H9 (cell line): Measurements from ENCODE around the gene NUDCD2. TPM values are rescaled to one million over a fixed set of nuclear protein-coding genes. Genes with fewer than 3 reads are reported as not detected.

Experiments
- DNase-seq: peaks from one replicate; pipeline ENCODE4 v3.0.0-alpha.2; 2017
- H2AFZ ChIP-seq: one replicate; pipeline ENCODE4 v1.6.1; 2013; ENCODE audit warnings: mild to moderate bottlenecking, low read length, control low read depth, moderate library complexity
- H2AK5ac ChIP-seq: 2 replicates; pipeline ENCODE4 v1.6.1; 2013; ENCODE audit warnings: low read length, control low read depth, mixed read lengths; ENCODE audit not compliant: insufficient read length
- H2BK120ac ChIP-seq: one replicate; pipeline ENCODE4 v1.6.1; 2013; ENCODE audit warnings: low read depth, mild to moderate bottlenecking, low read length, control low read depth, inconsistent platforms; ENCODE audit not compliant: poor library complexity, severe bottlenecking
- H2BK12ac ChIP-seq: 2 replicates; pipeline ENCODE4 v1.6.1; 2013; ENCODE audit warnings: low read length, control low read depth, mixed read lengths, low read depth; ENCODE audit not compliant: insufficient read length
- H2BK15ac ChIP-seq: 2 replicates; pipeline ENCODE4 v1.6.1; 2013; ENCODE audit warnings: low read depth, low read length, control low read depth
- H2BK20ac ChIP-seq: one replicate; pipeline ENCODE4 v1.6.1; 2013; ENCODE audit warnings: low read depth, mild to moderate bottlenecking, low read length, control low read depth, inconsistent platforms; ENCODE audit not compliant: poor library complexity, severe bottlenecking
- H2BK5ac ChIP-seq: 2 replicates; pipeline ENCODE4 v1.6.1; 2013; ENCODE audit warnings: low read length, control low read depth, mixed read lengths; ENCODE audit not compliant: insufficient read length
- H3K14ac ChIP-seq: 2 replicates; pipeline ENCODE4 v1.6.1; 2013; ENCODE audit warnings: low read length, control low read depth; ENCODE audit not compliant: insufficient read depth
- H3K18ac ChIP-seq: 2 replicates; pipeline ENCODE4 v1.6.1; 2013; ENCODE audit warnings: low read depth, mild to moderate bottlenecking, mixed read lengths, low read length, control low read depth; ENCODE audit not compliant: insufficient read length
- H3K23ac ChIP-seq: 2 replicates; pipeline ENCODE4 v1.6.1; 2013; ENCODE audit warnings: low read length, control low read depth, mixed read lengths, low read depth; ENCODE audit not compliant: insufficient read length
- H3K23me2 ChIP-seq: 2 replicates; pipeline ENCODE4 v1.6.1; 2013; ENCODE audit warnings: low read depth, mild to moderate bottlenecking, mixed read lengths, low read length, control low read depth; ENCODE audit not compliant: insufficient read length, poor library complexity, severe bottlenecking
- H3K27ac ChIP-seq: 2 replicates; pipeline ENCODE4 v1.5.1; 2013; ENCODE audit warnings: low read length, control low read depth, mixed read lengths, low read depth; ENCODE audit not compliant: insufficient read length
- H3K27me3 ChIP-seq: 2 replicates; pipeline ENCODE4 v1.6.1; 2013; ENCODE audit warnings: low read length, control low read depth, inconsistent platforms; ENCODE audit not compliant: insufficient read depth
- H3K4ac ChIP-seq: 2 replicates; pipeline ENCODE4 v1.6.1; 2013; ENCODE audit warnings: low read depth, mild to moderate bottlenecking, control low read depth, inconsistent platforms, low read length, moderate library complexity
- H3K4me1 ChIP-seq: 2 replicates; pipeline ENCODE4 v1.6.1; 2013; ENCODE audit warnings: low read length, control low read depth, inconsistent platforms; ENCODE audit not compliant: insufficient read depth
- H3K4me2 ChIP-seq: 2 replicates; pipeline ENCODE4 v1.6.1; 2013; ENCODE audit warnings: low read length, control low read depth, mixed read lengths; ENCODE audit not compliant: insufficient read length, insufficient read depth
- H3K56ac ChIP-seq: 2 replicates; pipeline ENCODE4 v1.6.1; 2013; ENCODE audit warnings: low read depth, mild to moderate bottlenecking, mixed read lengths, low read length, control low read depth; ENCODE audit not compliant: insufficient read length
- H3K79me1 ChIP-seq: 2 replicates; pipeline ENCODE4 v1.6.1; 2013; ENCODE audit warnings: low read depth, mild to moderate bottlenecking, moderate library complexity, low read length, control low read depth, inconsistent platforms; ENCODE audit not compliant: insufficient read depth, poor library complexity, severe bottlenecking
- H3K79me2 ChIP-seq: 2 replicates; pipeline ENCODE4 v1.6.1; 2013; ENCODE audit warnings: low read length, control low read depth, inconsistent platforms; ENCODE audit not compliant: insufficient read depth
- H3K9ac ChIP-seq: 2 replicates; pipeline ENCODE4 v1.6.1; 2013; ENCODE audit warnings: low read length, control low read depth, mixed read lengths; ENCODE audit not compliant: insufficient read length; ENCODE audit errors: extremely low read depth
- H3K9me3 ChIP-seq: one replicate; pipeline ENCODE4 v1.6.1; 2013; ENCODE audit warnings: low read depth, low read length, inconsistent platforms; ENCODE audit not compliant: control insufficient read depth
- H3T11ph ChIP-seq: one replicate; pipeline ENCODE4 v1.6.1; 2013; ENCODE audit warnings: mild to moderate bottlenecking, low read length, control low read depth, inconsistent platforms
- H4K20me1 ChIP-seq: one replicate; pipeline ENCODE4 v1.6.1; 2013; ENCODE audit not compliant: control insufficient read depth, insufficient read length, insufficient read depth
- H4K5ac ChIP-seq: 2 replicates; pipeline ENCODE4 v1.6.1; 2013; ENCODE audit warnings: low read depth, mild to moderate bottlenecking, mixed read lengths, low read length, control low read depth; ENCODE audit not compliant: insufficient read length
- H4K8ac ChIP-seq: replicated peaks from 2 replicates; pipeline ENCODE4 v1.6.1; 2013; ENCODE audit warnings: low read length, control low read depth, mixed read lengths, low read depth; ENCODE audit not compliant: insufficient read length
- H4K91ac ChIP-seq: 2 replicates; pipeline ENCODE4 v1.6.1; 2013; ENCODE audit warnings: low read depth, mild to moderate bottlenecking, moderate library complexity, mixed read lengths, low read length, control low read depth; ENCODE audit not compliant: insufficient read length
- H3K27ac Mint-ChIP-seq, 3 experiments: 2 replicates in 2 of 3; 3 replicates in 1 of 3; pipeline ENCODE4 v1.8.0; 2020 to 2021; ENCODE audit warnings: mixed read lengths in 3 of 3, mild to moderate bottlenecking in 1 of 3, moderate library complexity in 1 of 3
- H3K27me3 Mint-ChIP-seq: 2 replicates; pipeline ENCODE4 v1.8.0; 2021; ENCODE audit warnings: low read depth, mild to moderate bottlenecking, moderate library complexity, mixed read lengths
- H3K36me3 Mint-ChIP-seq, 3 experiments: 2 replicates in 2 of 3; 3 replicates in 1 of 3; pipeline ENCODE4 v1.8.0; 2020 to 2021; ENCODE audit warnings: low read depth in 3 of 3, mixed read lengths in 3 of 3; ENCODE audit not compliant: insufficient read depth in 1 of 3
- H3K4me1 Mint-ChIP-seq, 2 experiments: 2 replicates each; pipeline ENCODE4 v1.8.0; 2020; ENCODE audit warnings: mixed read lengths in 2 of 2
- H3K4me3 Mint-ChIP-seq, 2 experiments: 2 replicates in 1 of 2; 3 replicates in 1 of 2; pipeline ENCODE4 v1.8.0; 2020 to 2021; ENCODE audit warnings: mild to moderate bottlenecking in 2 of 2, mixed read lengths in 2 of 2, moderate library complexity in 1 of 2
- H3K9me3 Mint-ChIP-seq, 2 experiments: 2 replicates in 1 of 2; 3 replicates in 1 of 2; pipeline ENCODE4 v1.8.0; 2020; ENCODE audit warnings: mild to moderate bottlenecking in 2 of 2, mixed read lengths in 2 of 2, moderate library complexity in 1 of 2
- WGBS: extraction: QIAGEN DNeasy Blood & Tissue Kit; methylation state at CpG from one replicate; pipeline ENCODE4 v1.1.7; 2013; ENCODE audit warnings: missing lambda C conversion rate, low lambda C conversion rate, mixed read lengths; ENCODE audit not compliant: insufficient read length; ENCODE audit errors: extremely low coverage; 5-methylcytosine and 5-hydroxymethylcytosine counted together
- total RNA-seq: library from RNA; stranded (reverse); gene quantifications from 2 replicates; pipeline ENCODE4 v1.2.1, GENCODE V29; 2021
- TF ChIP-seq, protein P1 (sequence below): fragments of 200-600 bp; sonication (generic); conservative IDR thresholded peaks from 3 replicates; pipeline ENCODE4 v1.8.0; 2021; ENCODE audit warnings: antibody characterized with exemption, mild to moderate bottlenecking

NUDCD2 gene
- total RNA-seq, 1 experiment from 2014 or later = 42.2 TPM

DNA sequence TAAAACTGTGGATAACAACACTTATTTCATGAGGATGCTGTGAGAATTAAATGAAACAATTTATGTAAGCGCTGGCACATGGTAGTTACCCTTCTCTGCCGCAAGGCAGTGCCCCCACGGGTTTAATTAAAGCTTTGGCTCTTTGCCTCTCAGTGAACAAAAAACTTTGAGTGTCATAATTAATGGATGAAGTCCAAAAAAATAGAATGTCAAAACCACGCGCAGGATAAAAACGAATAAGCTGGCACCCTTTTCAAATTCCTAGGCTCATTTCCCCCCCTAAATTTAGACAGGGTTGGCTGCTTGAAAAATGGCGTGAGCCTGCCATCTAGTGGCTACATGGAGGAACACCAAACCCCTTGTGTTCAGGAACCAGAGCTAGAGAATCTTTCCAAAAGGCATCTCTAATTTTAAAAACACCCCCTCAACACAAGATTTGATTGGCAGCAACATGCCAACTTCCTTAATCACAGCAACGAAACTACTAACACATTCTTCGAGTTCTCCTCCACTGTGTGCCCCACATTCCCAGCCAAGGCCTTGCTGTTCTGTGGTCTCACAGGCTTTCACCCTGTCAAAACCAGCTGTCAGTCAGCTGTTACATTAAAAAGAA is 51.5 kb downstream of the NUDCD2 start:
- H4K5ac ChIP-seq = no peak overlapping the region
- no peak overlapping the region for H2AFZ ChIP-seq
- H3K4ac ChIP-seq = no peak overlapping the region
- H3K79me2 ChIP-seq = no peaks in the 10 kb centered on the region
- no peaks in the 10 kb centered on the region for H3K4me1 ChIP-seq
- no peaks in the 10 kb centered on the region; the same call in 1 of the 2 replicates for H3K27me3 Mint-ChIP-seq
- H2BK5ac ChIP-seq = no peak overlapping the region
- peaks cover 5 to 6% of the 10 kb centered on the region in 2 experiments; a peak in 3 of 4 replicates for H3K4me1 Mint-ChIP-seq
- no peak overlapping the region for H3K9ac ChIP-seq
- no peak overlapping the region for H2BK12ac ChIP-seq
- no peaks in the 10 kb centered on the region for H4K20me1 ChIP-seq
- no peak overlapping the region for H2BK120ac ChIP-seq
- peak; percentile 43 for DNase-seq
- H3K27ac ChIP-seq = no peak overlapping the region
- H3K9me3 Mint-ChIP-seq = peaks cover 0 to under 1% of the 10 kb centered on the region in 2 experiments; a peak in 1 of 5 replicates
- H3K4me3 Mint-ChIP-seq = no peak overlapping the region; a peak in 1 of 5 replicates
- no peak overlapping the region for H2BK15ac ChIP-seq
- H3K23ac ChIP-seq = no peak overlapping the region
- H3K23me2 ChIP-seq = no peaks in the 10 kb centered on the region
- H3K36me3 Mint-ChIP-seq = no peaks in the 10 kb centered on the region; a peak in 1 of 7 replicates
- H3K14ac ChIP-seq = no peak overlapping the region
- no peaks in the 10 kb centered on the region for H3K79me1 ChIP-seq
- H4K8ac ChIP-seq = no peak overlapping the region
- no peak overlapping the region for H3K4me2 ChIP-seq
- TF ChIP-seq, protein P1, sequence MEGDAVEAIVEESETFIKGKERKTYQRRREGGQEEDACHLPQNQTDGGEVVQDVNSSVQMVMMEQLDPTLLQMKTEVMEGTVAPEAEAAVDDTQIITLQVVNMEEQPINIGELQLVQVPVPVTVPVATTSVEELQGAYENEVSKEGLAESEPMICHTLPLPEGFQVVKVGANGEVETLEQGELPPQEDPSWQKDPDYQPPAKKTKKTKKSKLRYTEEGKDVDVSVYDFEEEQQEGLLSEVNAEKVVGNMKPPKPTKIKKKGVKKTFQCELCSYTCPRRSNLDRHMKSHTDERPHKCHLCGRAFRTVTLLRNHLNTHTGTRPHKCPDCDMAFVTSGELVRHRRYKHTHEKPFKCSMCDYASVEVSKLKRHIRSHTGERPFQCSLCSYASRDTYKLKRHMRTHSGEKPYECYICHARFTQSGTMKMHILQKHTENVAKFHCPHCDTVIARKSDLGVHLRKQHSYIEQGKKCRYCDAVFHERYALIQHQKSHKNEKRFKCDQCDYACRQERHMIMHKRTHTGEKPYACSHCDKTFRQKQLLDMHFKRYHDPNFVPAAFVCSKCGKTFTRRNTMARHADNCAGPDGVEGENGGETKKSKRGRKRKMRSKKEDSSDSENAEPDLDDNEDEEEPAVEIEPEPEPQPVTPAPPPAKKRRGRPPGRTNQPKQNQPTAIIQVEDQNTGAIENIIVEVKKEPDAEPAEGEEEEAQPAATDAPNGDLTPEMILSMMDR = peak; percentile 91
- no peaks in the 10 kb centered on the region for H3K27me3 ChIP-seq
- no peak overlapping the region for H3K56ac ChIP-seq
- WGBS = no CpG with 5 or more reads among the region's 9 CpGs
- 0 out of 7 replicates have a peak overlapping the region, but pooled peaks of 1 of the 3 experiments have one; percentile 7 for H3K27ac Mint-ChIP-seq
- H2AK5ac ChIP-seq = no peak overlapping the region
- no peak overlapping the region for H2BK20ac ChIP-seq
- H3K18ac ChIP-seq = no peak overlapping the region
- no peak overlapping the region for H3T11ph ChIP-seq
- no peaks in the 10 kb centered on the region for H3K9me3 ChIP-seq
- H4K91ac ChIP-seq = no peak overlapping the region
